Measurements from ENCODE around the gene NFE2L1.

GRCh38 chr17:48056879-48057278 is 8.7 kb downstream of the NFE2L1 start:
- no peak for TF ChIP-seq ELF1 (IDR thresholded peaks at IDR 0.05)
- TF ChIP-seq CTCF (IDR thresholded peaks at IDR 0.05), result no peak
- no peak for TF ChIP-seq NFIC (IDR thresholded peaks at IDR 0.05; ENCODE audit: borderline replicate concordance)
- TF ChIP-seq REST (IDR thresholded peaks at IDR 0.05; ENCODE audit: low read depth, low read length), result no peak
- TF ChIP-seq TEAD4 (IDR thresholded peaks at IDR 0.05; ENCODE audit: borderline replicate concordance, insufficient read depth), result no peak
- no peak for TF ChIP-seq SMC3 (IDR thresholded peaks at IDR 0.05; ENCODE audit: low read depth, low read length)
- TF ChIP-seq POLR2AphosphoS5 (IDR thresholded peaks at IDR 0.05; ENCODE audit: low read depth, low read length), result no peak
- TF ChIP-seq JUND (IDR thresholded peaks at IDR 0.05), result no peak
- no peak for TF ChIP-seq RXRA (IDR thresholded peaks at IDR 0.05; ENCODE audit: borderline replicate concordance, low read depth)
- TF ChIP-seq, protein P1, sequence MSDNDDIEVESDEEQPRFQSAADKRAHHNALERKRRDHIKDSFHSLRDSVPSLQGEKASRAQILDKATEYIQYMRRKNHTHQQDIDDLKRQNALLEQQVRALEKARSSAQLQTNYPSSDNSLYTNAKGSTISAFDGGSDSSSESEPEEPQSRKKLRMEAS (IDR thresholded peaks at IDR 0.05; ENCODE audit: low read depth), result no peak
- no peak for TF ChIP-seq TCF12 (IDR thresholded peaks at IDR 0.05)
- no peak for TF ChIP-seq EP300 (IDR thresholded peaks at IDR 0.05; ENCODE audit: borderline replicate concordance in 1 of 2, low read depth in 1 of 2, low read length in 1 of 2)

Data from SK-N-SH (cell line).